ENCODE measurements around the gene HSFX4.
"Not testable (repeated sequence)": the region's sequence is repeated elsewhere in the genome, so short reads cannot be mapped to it uniquely, and the experiment has no call there.

Gene HSFX4

GRCh38 chrX:149929400-149929799 lies at the start of gene HSFX4:
Gene HSFX4, plus strand, starts transcription at chrX:149929573. Its CDS starts 72 bp downstream, at chrX:149929645.
- H3K4me1 Mint-ChIP-seq (ENCODE audit: low read depth); H3K36me3 Mint-ChIP-seq (ENCODE audit: low read depth); H3K9me3 Mint-ChIP-seq; H3K27me3 Mint-ChIP-seq; H3K4me3 Mint-ChIP-seq; DNase-seq; H3K27ac Mint-ChIP-seq: not testable (repeated sequence)

GRCh38 chrX:149881081-149881711 lies 48.2 kb upstream of the HSFX4 start, which contains the start of gene MAGEA8:
Gene MAGEA8, plus strand, starts transcription at chrX:149881183. Its CDS starts 3,090 bp downstream, at chrX:149884273.
- H3K4me3 Mint-ChIP-seq, result no peak within 1 kb of the TSS
- DNase-seq, result peak; percentile 53
- no peaks in the 10 kb centered on the region for H3K4me1 Mint-ChIP-seq (ENCODE audit: low read depth)
- H3K27ac Mint-ChIP-seq, result no peak within 1 kb of the TSS
- H3K27me3 Mint-ChIP-seq, result peaks cover 21% of the 10 kb centered on the region
- H3K36me3 Mint-ChIP-seq (ENCODE audit: low read depth), result no peaks in the 10 kb centered on the region
- no peaks in the 10 kb centered on the region for H3K9me3 Mint-ChIP-seq

GRCh38 chrX:149890828-149891227 lies 38.5 kb upstream of the HSFX4 start:
- H3K4me3 Mint-ChIP-seq; DNase-seq; H3K9me3 Mint-ChIP-seq; H3K4me1 Mint-ChIP-seq (ENCODE audit: low read depth); H3K27ac Mint-ChIP-seq; H3K36me3 Mint-ChIP-seq (ENCODE audit: low read depth): not testable (repeated sequence)
- H3K27me3 Mint-ChIP-seq, result peaks cover 38% of the 10 kb centered on the region

- no peak for DNase-seq
- no peak overlapping the region for H3K27ac Mint-ChIP-seq
- H3K4me1 Mint-ChIP-seq (ENCODE audit: low read depth), result peaks cover 12% of the 10 kb centered on the region
- no peaks in the 10 kb centered on the region for H3K36me3 Mint-ChIP-seq (ENCODE audit: low read depth)
- no peak overlapping the region for H3K4me3 Mint-ChIP-seq
- no peaks in the 10 kb centered on the region for H3K9me3 Mint-ChIP-seq
- peaks cover 43% of the 10 kb centered on the region for H3K27me3 Mint-ChIP-seq
Observed at GRCh38 chrX:149898554-149898953, 30.8 kb upstream of the HSFX4 start.

GRCh38 chrX:149903889-149904748 lies 25.3 kb upstream of the HSFX4 start:
- peaks cover 16% of the 10 kb centered on the region for H3K4me1 Mint-ChIP-seq (ENCODE audit: low read depth)
- peak overlapping the region; percentile 38 for H3K27ac Mint-ChIP-seq
- H3K27me3 Mint-ChIP-seq, result peaks cover 32% of the 10 kb centered on the region
- H3K9me3 Mint-ChIP-seq, result no peaks in the 10 kb centered on the region
- DNase-seq, result no peak
- peak overlapping the region; percentile 7 for H3K4me3 Mint-ChIP-seq
- no peaks in the 10 kb centered on the region for H3K36me3 Mint-ChIP-seq (ENCODE audit: low read depth)

- H3K27ac Mint-ChIP-seq, result no peak overlapping the region
- no peak overlapping the region for H3K4me3 Mint-ChIP-seq
- no peaks in the 10 kb centered on the region for H3K36me3 Mint-ChIP-seq (ENCODE audit: low read depth)
- H3K4me1 Mint-ChIP-seq (ENCODE audit: low read depth), result peaks cover 13% of the 10 kb centered on the region
- H3K9me3 Mint-ChIP-seq, result peaks cover 3% of the 10 kb centered on the region
- no peak for DNase-seq
- H3K27me3 Mint-ChIP-seq, result peaks cover 7% of the 10 kb centered on the region
Observed at GRCh38 chrX:149908308-149908707, 21.1 kb upstream of the HSFX4 start.

- H3K4me1 Mint-ChIP-seq (ENCODE audit: low read depth), result peaks cover 13% of the 10 kb centered on the region
Observed at GRCh38 chrX:149908727-149909126, 20.6 kb upstream of the HSFX4 start.

GRCh38 chrX:149909324-149910177 lies 19.8 kb upstream of the HSFX4 start:
- no peak for DNase-seq
- Mint-ChIP-seq H3K36me3 (ENCODE audit: low read depth) (no peaks in the 10 kb centered on the region), H3K4me1 (ENCODE audit: low read depth) (peaks cover 5% of the 10 kb centered on the region), H3K27ac (no peak overlapping the region), H3K27me3 (peaks cover under 1% of the 10 kb centered on the region), H3K4me3 (no peak overlapping the region), H3K9me3 (peaks cover 5% of the 10 kb centered on the region)

More at GRCh38 chrX:149908727-149909126, 20.6 kb upstream of the HSFX4 start:
- H3K27me3 Mint-ChIP-seq, result peaks cover 4% of the 10 kb centered on the region
- H3K36me3 Mint-ChIP-seq (ENCODE audit: low read depth), result no peaks in the 10 kb centered on the region
- H3K27ac Mint-ChIP-seq, result no peak overlapping the region
- H3K9me3 Mint-ChIP-seq, result peaks cover 5% of the 10 kb centered on the region
- H3K4me3 Mint-ChIP-seq, result no peak overlapping the region
- no peak for DNase-seq

GRCh38 chrX:149910178-149910695 lies 19.1 kb upstream of the HSFX4 start:
- Mint-ChIP-seq H3K4me1 (ENCODE audit: low read depth) (peaks cover 2% of the 10 kb centered on the region), H3K4me3 (no peak overlapping the region), H3K27ac (no peak overlapping the region), H3K36me3 (ENCODE audit: low read depth) (no peaks in the 10 kb centered on the region), H3K9me3 (peaks cover 5% of the 10 kb centered on the region), H3K27me3 (no peaks in the 10 kb centered on the region)
- no peak for DNase-seq

GRCh38 chrX:149916745-149917392 lies 12.5 kb upstream of the HSFX4 start:
- Mint-ChIP-seq H3K4me3 (no peak overlapping the region), H3K27me3 (no peaks in the 10 kb centered on the region), H3K36me3 (ENCODE audit: low read depth) (no peaks in the 10 kb centered on the region), H3K27ac (peak overlapping the region; percentile 45), H3K4me1 (ENCODE audit: low read depth) (peaks cover 11% of the 10 kb centered on the region), H3K9me3 (peaks cover 5% of the 10 kb centered on the region)
- no peak for DNase-seq

- H3K9me3 Mint-ChIP-seq; H3K27me3 Mint-ChIP-seq; H3K27ac Mint-ChIP-seq; H3K36me3 Mint-ChIP-seq (ENCODE audit: low read depth); H3K4me1 Mint-ChIP-seq (ENCODE audit: low read depth); H3K4me3 Mint-ChIP-seq; DNase-seq: not testable (repeated sequence)
Observed at GRCh38 chrX:149923836-149924235, 5.5 kb upstream of the HSFX4 start.

- H3K27me3 Mint-ChIP-seq, H3K4me3 Mint-ChIP-seq, H3K27ac Mint-ChIP-seq: not testable (repeated sequence)
Observed at GRCh38 chrX:149924434-149924833, 4.9 kb upstream of the HSFX4 start.

GRCh38 chrX:149927245-149927963 lies 2.0 kb upstream of the HSFX4 start:
- H3K36me3 Mint-ChIP-seq (ENCODE audit: low read depth); H3K27ac Mint-ChIP-seq; H3K9me3 Mint-ChIP-seq; H3K4me1 Mint-ChIP-seq (ENCODE audit: low read depth); DNase-seq; H3K4me3 Mint-ChIP-seq; H3K27me3 Mint-ChIP-seq: not testable (repeated sequence)

More at GRCh38 chrX:149924434-149924833, 4.9 kb upstream of the HSFX4 start:
- not testable (repeated sequence) for H3K4me1 Mint-ChIP-seq (ENCODE audit: low read depth); H3K36me3 Mint-ChIP-seq (ENCODE audit: low read depth); H3K9me3 Mint-ChIP-seq; DNase-seq
